GM23338 (cell line): ENCODE measurements around the gene NEURL1B. TPM values are rescaled to one million over a fixed set of nuclear protein-coding genes. Genes with fewer than 3 reads are reported as not detected.

ENCODE experiments used
- ATAC-seq: fragments of 200-7000 bp; cut with Tn5 transposase; 3 replicates; pipeline ENCODE4 v1.9.1; 2020
- DNase-seq: peaks from one replicate; pipeline ENCODE4 v3.0.0-alpha.2; 2015; ENCODE audit warnings: low spot score
- H2AFZ ChIP-seq: fragments of 200-600 bp; sonication (generic); 2 replicates; pipeline ENCODE4 v1.8.0; 2016; ENCODE audit warnings: antibody characterized with exemption, mild to moderate bottlenecking, moderate library complexity
- H3F3A ChIP-seq: fragments of 200-600 bp; sonication (generic); replicated peaks from 2 replicates; pipeline ENCODE4 v1.8.0; 2017; ENCODE audit warnings: antibody characterized with exemption, mixed run types, low read depth
- H3K27ac ChIP-seq: fragments of 200-600 bp; sonication (generic); 2 replicates; pipeline ENCODE4 v1.6.1; 2016; ENCODE audit warnings: low read depth
- H3K27me3 ChIP-seq: fragments of 200-600 bp; sonication (generic); 2 replicates; pipeline ENCODE4 v1.8.0; 2016; ENCODE audit warnings: mild to moderate bottlenecking, mixed run types, moderate library complexity; ENCODE audit not compliant: insufficient read depth
- H3K36me3 ChIP-seq: fragments of 200-600 bp; sonication (generic); 2 replicates; pipeline ENCODE4 v1.8.0; 2016; ENCODE audit warnings: mild to moderate bottlenecking; ENCODE audit not compliant: insufficient read depth
- H3K4me1 ChIP-seq: fragments of 200-600 bp; sonication (generic); 2 replicates; pipeline ENCODE4 v1.8.0; 2016; ENCODE audit warnings: mild to moderate bottlenecking, moderate library complexity; ENCODE audit not compliant: insufficient read depth
- H3K4me2 ChIP-seq: fragments of 200-600 bp; sonication (generic); 2 replicates; pipeline ENCODE4 v1.7.1; 2017; ENCODE audit warnings: mixed run types
- H3K4me3 ChIP-seq: fragments of 200-600 bp; sonication (generic); 2 replicates; pipeline ENCODE4 v1.6.1; 2016; ENCODE audit warnings: mixed run types
- H3K79me2 ChIP-seq: fragments of 200-600 bp; sonication (generic); replicated peaks from 2 replicates; pipeline ENCODE4 v1.8.0; 2017; ENCODE audit warnings: mild to moderate bottlenecking; ENCODE audit not compliant: insufficient read depth
- H3K9me2 ChIP-seq: fragments of 200-600 bp; sonication (generic); 2 replicates; pipeline ENCODE4 v1.8.0; 2017; ENCODE audit not compliant: insufficient read depth
- H4K20me1 ChIP-seq: fragments of 200-600 bp; sonication (generic); replicated peaks from 2 replicates; pipeline ENCODE4 v1.8.0; 2017; ENCODE audit warnings: mild to moderate bottlenecking; ENCODE audit not compliant: insufficient read depth
- H3K27ac Mint-ChIP-seq: 2 replicates; pipeline ENCODE4 v1.8.0; 2020; ENCODE audit warnings: inconsistent platforms, mild to moderate bottlenecking, moderate library complexity, mixed read lengths
- H3K27me3 Mint-ChIP-seq: 3 replicates; pipeline ENCODE4 v1.8.0; 2022; ENCODE audit warnings: low read depth, mild to moderate bottlenecking, moderate library complexity, mixed read lengths, inconsistent platforms; ENCODE audit not compliant: insufficient read depth, poor library complexity
- H3K36me3 Mint-ChIP-seq: 3 replicates; pipeline ENCODE4 v1.8.0; 2021; ENCODE audit warnings: low read depth, mild to moderate bottlenecking, inconsistent platforms, moderate library complexity, mixed read lengths
- H3K4me1 Mint-ChIP-seq: 3 replicates; pipeline ENCODE4 v1.8.0; 2020; ENCODE audit warnings: mild to moderate bottlenecking, inconsistent platforms, mixed read lengths
- H3K4me3 Mint-ChIP-seq: 3 replicates; pipeline ENCODE4 v1.8.0; 2021; ENCODE audit warnings: moderate library complexity, mild to moderate bottlenecking, inconsistent platforms, mixed read lengths
- H3K9me3 Mint-ChIP-seq: 3 replicates; pipeline ENCODE4 v1.8.0; 2020; ENCODE audit warnings: moderate library complexity, mild to moderate bottlenecking, inconsistent platforms, mixed read lengths
- CREB1 ChIP-seq: fragments of 250-450 bp; sonication (Bioruptor Pico); IDR thresholded peaks from 2 replicates; pipeline ENCODE4 v1.5.0; 2020; ENCODE audit warnings: low read depth, mild to moderate bottlenecking, moderate library complexity
- CTCF ChIP-seq, 2 experiments: fragments of 200-600 bp in 1 of 2; sonication (generic) in 1 of 2; conservative IDR thresholded peaks; 2 replicates each; pipeline versions ENCODE4 v1.5.1 to v1.6.1; 2016 to 2017; ENCODE audit warnings: antibody characterized with exemption in 2 of 2, low read depth in 2 of 2, mild to moderate bottlenecking in 2 of 2, moderate library complexity in 1 of 2
- ETS1 ChIP-seq: IDR thresholded peaks from 2 replicates; pipeline ENCODE4 v1.6.1; 2016; ENCODE audit warnings: antibody characterized with exemption
- EZH2 ChIP-seq: fragments of 200-600 bp; sonication (generic); IDR thresholded peaks from one replicate; pipeline ENCODE4 v1.8.0; 2017; ENCODE audit warnings: antibody characterized with exemption, mild to moderate bottlenecking, low read depth; ENCODE audit not compliant: unreplicated experiment
- EZH2phosphoT487 ChIP-seq: fragments of 200-600 bp; sonication (generic); IDR thresholded peaks from one replicate; pipeline ENCODE4 v1.8.1; 2018; ENCODE audit warnings: antibody characterized with exemption; ENCODE audit not compliant: unreplicated experiment
- JUNB ChIP-seq: IDR thresholded peaks from one replicate; pipeline ENCODE4 v1.6.1; 2016; ENCODE audit warnings: antibody characterized with exemption; ENCODE audit not compliant: unreplicated experiment
- NANOG ChIP-seq: IDR thresholded peaks from 2 replicates; pipeline ENCODE4 v1.6.1; 2016; ENCODE audit warnings: antibody characterized with exemption, borderline replicate concordance
- POLR2AphosphoS5 ChIP-seq: IDR thresholded peaks from 2 replicates; pipeline ENCODE4 v1.6.1; 2016; ENCODE audit warnings: antibody characterized with exemption, low read depth
- REST ChIP-seq: IDR thresholded peaks from one replicate; pipeline ENCODE4 v1.6.1; 2018; ENCODE audit warnings: antibody characterized with exemption; ENCODE audit not compliant: unreplicated experiment
- STAT1 ChIP-seq: IDR thresholded peaks from one replicate; pipeline ENCODE4 v1.6.1; 2016; ENCODE audit warnings: antibody characterized with exemption; ENCODE audit not compliant: unreplicated experiment
- ZNF114 ChIP-seq: fragments of 250-450 bp; sonication (Bioruptor Pico); IDR thresholded peaks from 2 replicates; pipeline ENCODE4 v1.5.0; 2020; ENCODE audit warnings: mild to moderate bottlenecking, moderate library complexity
- ZNF331 ChIP-seq: fragments of 250-450 bp; sonication (Bioruptor Pico); IDR thresholded peaks from 2 replicates; pipeline ENCODE4 v1.5.0; 2020; ENCODE audit warnings: low read depth, mild to moderate bottlenecking, moderate library complexity
- ZNF462 ChIP-seq: fragments of 250-450 bp; sonication (Bioruptor Pico); IDR thresholded peaks from 2 replicates; pipeline ENCODE4 v1.5.0; 2020; ENCODE audit warnings: mild to moderate bottlenecking, moderate library complexity
- polyA plus RNA-seq: library from polyadenylated mRNA; unstranded; fragments of >200 nt; fragmentation: Nextera tagmentation; extraction: Ambion mirVana; gene quantifications from 2 replicates; pipeline ENCODE4 v1.2.1, GENCODE V29; 2016
- total RNA-seq: library from RNA; depleted of rRNA; stranded (reverse); fragments of >200 nt; shearing (Covaris generic); gene quantifications from 2 replicates; pipeline ENCODE4 v1.2.3, GENCODE V29; 2014

NEURL1B gene
- total and polyA plus RNA-seq, 2 experiments from 2014 or later, result 1.9 to 13.3 TPM

GRCh38 chr5:172603251-172603806, 37.7 kb upstream of the NEURL1B start:
- no peaks in the 10 kb centered on the region for H3K36me3 Mint-ChIP-seq
- H3K9me2 ChIP-seq, result no peaks in the 10 kb centered on the region
- no peak overlapping the region for H3K4me2 ChIP-seq
- H3K27me3 Mint-ChIP-seq, result peaks cover 10% of the 10 kb centered on the region
- no peak overlapping the region for H3K27ac ChIP-seq
- peak overlapping the region; percentile 99 for H2AFZ ChIP-seq
- H3K27ac Mint-ChIP-seq, result no peak overlapping the region
- H3K36me3 ChIP-seq, result no peaks in the 10 kb centered on the region
- H3K4me1 Mint-ChIP-seq, result peaks cover 23% of the 10 kb centered on the region
- no peak overlapping the region for H3K4me3 Mint-ChIP-seq
- H3K9me3 Mint-ChIP-seq, result no peaks in the 10 kb centered on the region; the same call in 1 of the 3 replicates
- no peaks in the 10 kb centered on the region for H4K20me1 ChIP-seq
- no peaks in the 10 kb centered on the region for H3K27me3 ChIP-seq
- H3K4me1 ChIP-seq, result peaks cover 5% of the 10 kb centered on the region; the same call in 1 of the 2 replicates
- H3K79me2 ChIP-seq, result no peaks in the 10 kb centered on the region
- ATAC-seq, result peak; percentile 63
- no peak for DNase-seq
- TF ChIP-seq EZH2 (no peak), ZNF331 (CRISPR knock-in tag) (no peak), JUNB (no peak), CREB1 (CRISPR knock-in tag) (no peak), ETS1 (no peak), POLR2AphosphoS5 (no peak), CTCF (conservative IDR thresholded peaks at IDR 0.05; ENCODE audit: low read depth in 2 of 2) (no peak), ZNF462 (no peak), REST (no peak), ZNF114 (CRISPR knock-in tag) (no peak), EZH2phosphoT487 (no peak), NANOG (no peak), STAT1 (no peak)
- no peaks in the 10 kb centered on the region for H3F3A ChIP-seq
- H3K4me3 ChIP-seq, result no peak overlapping the region
